Measurements from ENCODE around the gene RFX4. TPM values are rescaled to one million over a fixed set of nuclear protein-coding genes. Genes with fewer than 3 reads are reported as not detected.

The RFX4 gene
- total RNA-seq, 4 donors from 2014 or later = not detected

DNA sequence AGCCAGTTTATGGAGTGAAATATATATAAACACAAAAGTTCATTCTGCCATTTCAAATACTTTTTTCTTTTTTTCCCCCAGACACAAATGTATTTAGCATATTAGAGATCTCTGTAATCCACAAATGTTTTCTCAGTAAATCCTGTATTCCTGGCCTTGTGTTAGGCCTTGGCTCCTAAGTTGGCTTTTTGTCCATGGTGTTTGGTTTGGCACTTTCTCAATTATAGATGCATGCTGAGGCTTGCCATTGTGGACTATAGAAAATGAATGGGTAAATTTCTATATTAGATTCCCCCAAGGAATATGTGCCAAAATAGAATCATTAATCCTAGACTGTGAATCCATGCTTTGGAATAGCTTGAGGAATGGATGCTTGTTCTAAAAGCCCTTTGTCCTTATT, 208.7 kb downstream of the RFX4 start:
- no peaks in the 10 kb centered on the region for H3K27me3 ChIP-seq
- H3K9me3 ChIP-seq = no peaks in the 10 kb centered on the region
- intact Hi-C loops (cut with DNase I; ENCODE audit: low total_unique reads) = no loop called here
- H3K36me3 ChIP-seq = peaks cover 0 to 11% of the 10 kb centered on the region in 2 donors
- in situ Hi-C loops (cut with MboI; ENCODE audit: low sequenced_read_pairs in 4 of 4) = no loop called here
- H3K4me3 ChIP-seq = no peak overlapping the region
- no peak for ATAC-seq
- TF ChIP-seq, protein P1, sequence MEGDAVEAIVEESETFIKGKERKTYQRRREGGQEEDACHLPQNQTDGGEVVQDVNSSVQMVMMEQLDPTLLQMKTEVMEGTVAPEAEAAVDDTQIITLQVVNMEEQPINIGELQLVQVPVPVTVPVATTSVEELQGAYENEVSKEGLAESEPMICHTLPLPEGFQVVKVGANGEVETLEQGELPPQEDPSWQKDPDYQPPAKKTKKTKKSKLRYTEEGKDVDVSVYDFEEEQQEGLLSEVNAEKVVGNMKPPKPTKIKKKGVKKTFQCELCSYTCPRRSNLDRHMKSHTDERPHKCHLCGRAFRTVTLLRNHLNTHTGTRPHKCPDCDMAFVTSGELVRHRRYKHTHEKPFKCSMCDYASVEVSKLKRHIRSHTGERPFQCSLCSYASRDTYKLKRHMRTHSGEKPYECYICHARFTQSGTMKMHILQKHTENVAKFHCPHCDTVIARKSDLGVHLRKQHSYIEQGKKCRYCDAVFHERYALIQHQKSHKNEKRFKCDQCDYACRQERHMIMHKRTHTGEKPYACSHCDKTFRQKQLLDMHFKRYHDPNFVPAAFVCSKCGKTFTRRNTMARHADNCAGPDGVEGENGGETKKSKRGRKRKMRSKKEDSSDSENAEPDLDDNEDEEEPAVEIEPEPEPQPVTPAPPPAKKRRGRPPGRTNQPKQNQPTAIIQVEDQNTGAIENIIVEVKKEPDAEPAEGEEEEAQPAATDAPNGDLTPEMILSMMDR (IDR thresholded peaks at IDR 0.05 in 4 of 5, conservative IDR thresholded peaks at IDR 0.05 in 1 of 5) = no peak
- no peak for TF ChIP-seq POLR2A (IDR thresholded peaks at IDR 0.05)
- H3K27ac ChIP-seq = no peak overlapping the region
- H3K4me1 ChIP-seq = no peaks in the 10 kb centered on the region
- no peak for DNase-seq

DNA sequence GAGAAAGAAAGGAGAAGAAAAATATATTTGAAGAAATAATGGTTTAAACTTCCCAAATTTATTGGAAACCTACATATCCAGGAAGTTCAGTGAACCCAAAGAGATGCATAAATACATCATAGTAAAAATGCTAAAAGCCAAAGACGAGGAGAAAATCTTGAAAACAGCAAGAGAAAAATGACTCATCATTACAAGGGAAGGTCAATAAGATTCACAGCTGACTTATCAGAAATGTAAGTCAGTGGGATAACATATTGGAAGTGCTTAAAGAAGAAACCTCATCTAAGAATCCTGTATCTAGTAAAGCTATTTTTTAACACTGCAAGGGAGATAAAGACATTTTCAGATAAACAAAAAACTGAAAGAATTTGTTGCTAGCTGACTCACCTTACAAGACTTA, 211.6 kb downstream of the RFX4 start:
- in situ Hi-C loops (cut with MboI; ENCODE audit: low sequenced_read_pairs in 4 of 4) = no loop called here
- Histone ChIP-seq H3K4me3 (no peak overlapping the region), H3K27ac (no peak overlapping the region), H3K27me3 (no peaks in the 10 kb centered on the region), H3K4me1 (no peaks in the 10 kb centered on the region), H3K36me3 (peaks cover 0 to 11% of the 10 kb centered on the region in 2 donors), H3K9me3 (no peaks in the 10 kb centered on the region)
- DNase-seq = no peak
- ATAC-seq = no peak
- no peak for TF ChIP-seq POLR2A (IDR thresholded peaks at IDR 0.05)
- TF ChIP-seq, protein P1 (IDR thresholded peaks at IDR 0.05 in 4 of 5, conservative IDR thresholded peaks at IDR 0.05 in 1 of 5) = no peak
- intact Hi-C loops (cut with DNase I; ENCODE audit: low total_unique reads) = no loop called here

DNA sequence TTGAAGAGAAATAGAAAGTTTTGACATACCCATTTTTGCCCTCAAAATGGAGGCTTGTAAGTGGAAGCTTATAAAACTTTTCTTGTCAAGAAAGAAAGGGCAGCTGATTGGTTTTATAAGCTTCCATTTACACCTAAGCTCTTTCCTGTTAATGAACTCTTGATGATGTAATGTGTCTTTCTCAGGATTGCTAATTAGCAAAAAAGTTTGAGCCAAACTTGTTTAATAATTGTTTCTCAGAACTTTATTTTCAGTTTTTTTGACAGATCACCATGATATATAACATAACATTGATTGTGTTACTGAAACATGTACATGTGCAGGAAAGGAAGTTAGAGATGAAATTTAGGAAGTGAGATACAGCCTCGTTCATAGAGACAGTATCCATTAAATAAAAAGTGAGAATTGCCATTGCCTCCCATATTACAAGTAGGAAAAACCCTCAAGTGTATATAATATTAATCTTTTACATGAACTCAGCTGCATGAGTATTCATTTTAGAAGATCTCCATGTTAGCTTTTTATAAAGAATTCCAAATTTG, 218.4 kb downstream of the RFX4 start:
- DNase-seq = no peak
- in situ Hi-C loops (cut with MboI; ENCODE audit: low sequenced_read_pairs in 4 of 4) = no loop called here
- Histone ChIP-seq H3K4me1 (peaks cover 15 to 26% of the 10 kb centered on the region in 2 donors), H3K9me3 (no peaks in the 10 kb centered on the region), H3K36me3 (no peaks in the 10 kb centered on the region), H3K27me3 (no peaks in the 10 kb centered on the region), H3K27ac (peak overlapping the region in 3 of 4 donors; percentile 30 to 64 (median 50)), H3K4me3 (no peak overlapping the region)
- ATAC-seq = no peak
- intact Hi-C loops (cut with DNase I; ENCODE audit: low total_unique reads) = no loop called here
- no peak for TF ChIP-seq POLR2A (IDR thresholded peaks at IDR 0.05)
- TF ChIP-seq, protein P1 (IDR thresholded peaks at IDR 0.05 in 4 of 5, conservative IDR thresholded peaks at IDR 0.05 in 1 of 5) = no peak

DNA sequence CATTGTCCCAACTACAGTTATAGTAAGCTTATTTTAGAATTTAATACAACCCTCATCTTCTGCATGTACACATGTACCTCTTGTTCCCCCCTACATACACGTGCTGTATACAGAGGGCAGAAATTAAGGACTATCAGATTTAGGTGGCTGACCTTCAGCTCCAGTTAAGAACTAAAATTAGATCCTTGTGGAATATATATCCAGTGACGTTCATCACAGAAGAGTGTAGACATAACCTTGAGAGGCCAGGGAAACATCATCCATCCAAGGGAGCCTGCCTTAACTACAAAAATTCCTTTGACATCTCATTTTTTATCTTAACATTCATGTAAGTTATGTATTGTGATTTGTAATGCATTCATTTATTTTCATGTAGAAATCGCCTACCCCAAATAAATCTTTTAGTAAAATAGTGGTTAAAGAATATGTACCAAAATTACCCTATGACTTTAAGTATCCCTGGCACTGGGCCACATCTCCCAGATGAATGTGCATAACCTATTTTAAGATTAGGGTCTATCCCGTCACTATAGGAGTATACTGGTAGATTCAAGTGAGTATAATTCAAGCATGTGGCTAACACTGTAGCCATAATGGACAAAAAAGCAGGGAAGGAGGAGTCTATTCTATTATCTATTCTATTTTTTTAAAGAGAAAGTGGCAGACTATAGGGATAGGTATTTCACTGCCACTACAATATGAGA, 219.2 kb downstream of the RFX4 start:
- peak overlapping the region in 3 of 4 donors; percentile 30 to 64 (median 50) for H3K27ac ChIP-seq
- no peaks in the 10 kb centered on the region for H3K9me3 ChIP-seq
- DNase-seq = no peak
- in situ Hi-C loops (cut with MboI; ENCODE audit: low sequenced_read_pairs in 4 of 4) (no loop called here), intact Hi-C loops (cut with DNase I; ENCODE audit: low total_unique reads) (no loop called here)
- no peaks in the 10 kb centered on the region for H3K27me3 ChIP-seq
- no peak for TF ChIP-seq POLR2A (IDR thresholded peaks at IDR 0.05)
- TF ChIP-seq, protein P1 (IDR thresholded peaks at IDR 0.05 in 4 of 5, conservative IDR thresholded peaks at IDR 0.05 in 1 of 5) = no peak
- no peak overlapping the region for H3K4me3 ChIP-seq
- H3K4me1 ChIP-seq = peaks cover 15 to 26% of the 10 kb centered on the region in 2 donors
- peak in 1 of 2 donors; percentile 58 for ATAC-seq
- no peaks in the 10 kb centered on the region for H3K36me3 ChIP-seq

All from gastrocnemius medialis (tissue), 4 donors.